Naive B cell (primary cell): ENCODE data around the gene RETN. TPM values are rescaled to one million over a fixed set of nuclear protein-coding genes. Genes with fewer than 3 reads are reported as not detected.
A peak's percentile ranks its signal among the peaks of the same experiment; 100 is the strongest.

Experiments used
- ATAC-seq, 2 donors: fragments of 150-1000 bp; cut with Tn5 transposase; 2 replicates each; pipeline ENCODE4 v1.10.0; 2021; ENCODE audit warnings: low read depth in 2 of 2, mild to moderate bottlenecking in 2 of 2, moderate library complexity in 2 of 2
- DNase-seq: peaks from one replicate; pipeline ENCODE4 v3.0.0; 2022
- H3K27ac Mint-ChIP-seq, 6 donors: one replicate each; pipeline ENCODE4 v1.8.0; 2020 to 2022; ENCODE audit warnings: mild to moderate bottlenecking in 6 of 6, mixed read lengths in 6 of 6, moderate library complexity in 5 of 6, inconsistent platforms in 2 of 6
- H3K27me3 Mint-ChIP-seq, 3 donors: one replicate each; pipeline ENCODE4 v1.8.0; 2021 to 2022; ENCODE audit warnings: mixed read lengths in 3 of 3, mild to moderate bottlenecking in 1 of 3
- H3K36me3 Mint-ChIP-seq, 2 donors: one replicate each; pipeline ENCODE4 v1.8.0; 2020 to 2022; ENCODE audit warnings: mixed read lengths in 2 of 2, inconsistent platforms in 1 of 2, mild to moderate bottlenecking in 1 of 2
- H3K4me1 Mint-ChIP-seq, 3 donors: one replicate each; pipeline ENCODE4 v1.8.0; 2020 to 2022; ENCODE audit warnings: mixed read lengths in 3 of 3, inconsistent platforms in 1 of 3, mild to moderate bottlenecking in 1 of 3, moderate library complexity in 1 of 3
- H3K4me3 Mint-ChIP-seq, 8 donors: one replicate each; pipeline ENCODE4 v1.8.0; 2020 to 2022; ENCODE audit warnings: mild to moderate bottlenecking in 8 of 8, mixed read lengths in 8 of 8, moderate library complexity in 8 of 8, inconsistent platforms in 2 of 8
- H3K9me3 Mint-ChIP-seq, 7 donors: one replicate each; pipeline ENCODE4 v1.8.0; 2020 to 2022; ENCODE audit warnings: mixed read lengths in 7 of 7, mild to moderate bottlenecking in 5 of 7, inconsistent platforms in 2 of 7, moderate library complexity in 1 of 7
- polyA plus RNA-seq, 6 donors: library from polyadenylated mRNA; unstranded; fragments of 300-500 nt; fragmentation: Illumina TruSeq; gene quantifications; one replicate each; pipeline ENCODE4 v1.2.3, GENCODE V29; 2021; ENCODE audit warnings: low read depth in 6 of 6

Gene RETN
- polyA plus RNA-seq, 6 donors from 2014 or later = not detected

DNA sequence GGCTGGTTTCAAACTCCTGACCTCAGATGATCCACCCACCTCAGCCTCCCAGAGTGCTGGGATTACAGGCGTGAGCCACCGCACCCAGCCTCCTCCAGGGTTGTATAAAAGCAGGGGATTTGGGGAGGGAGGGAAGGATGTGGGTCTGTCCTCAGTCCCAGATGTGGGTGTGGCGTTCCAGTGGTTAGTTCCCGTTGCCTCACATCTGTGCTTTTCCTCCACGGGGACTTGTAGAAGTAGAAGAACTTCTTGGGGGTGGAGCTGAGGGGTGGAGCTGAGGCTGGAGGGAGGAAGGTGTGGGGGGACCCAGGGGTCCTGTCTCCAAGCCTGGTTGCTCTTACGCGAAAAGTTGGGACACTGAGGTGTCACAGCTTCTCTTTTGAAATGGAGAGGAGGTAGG lies 7.5 kb downstream of the RETN start:
- Mint-ChIP-seq H3K27me3 (peaks cover 30 to 45% (median 33%) of the 10 kb centered on the region in 3 donors), H3K36me3 (no peaks in the 10 kb centered on the region), H3K9me3 (peaks cover 0 to 10% (median 2%) of the 10 kb centered on the region in 7 donors), H3K4me3 (peak overlapping the region in 7 of 8 donors; percentile 43 to 86 (median 59)), H3K4me1 (peaks cover 31 to 56% (median 44%) of the 10 kb centered on the region in 3 donors), H3K27ac (peak overlapping the region in 4 of 6 donors; percentile 9 to 81 (median 68))
- DNase-seq = peak; percentile 39
- no peak for ATAC-seq

DNA sequence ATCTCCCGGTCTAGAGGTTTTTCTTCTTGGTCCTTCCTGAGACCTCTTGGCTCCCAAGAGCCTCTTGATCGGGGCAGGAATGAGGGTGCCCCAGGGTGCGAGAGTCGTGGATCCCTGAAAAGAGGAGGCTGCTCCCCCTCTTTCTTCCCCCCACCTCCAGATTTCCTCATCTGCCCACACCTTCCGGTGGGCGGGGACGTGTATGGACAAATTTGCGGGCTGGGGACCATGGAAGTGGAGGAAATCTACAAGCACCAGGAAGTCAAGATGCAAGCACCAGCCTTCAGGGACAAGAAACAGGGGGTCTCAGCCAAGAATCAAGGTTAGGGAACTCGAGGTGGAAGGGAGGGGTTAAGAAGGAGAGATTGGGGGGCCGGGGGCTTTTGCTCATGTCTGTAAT lies 8.0 kb downstream of the RETN start, which contains the start of gene MCEMP1:
Gene MCEMP1, plus strand, starts transcription at position 237 of the 400 bp plus-strand sequence. Its CDS starts 31 bp downstream, at position 268.
- Mint-ChIP-seq H3K27ac (peak within 1 kb of the TSS; percentile 9 to 94 (median 80)), H3K36me3 (no peaks in the 10 kb centered on the region), H3K4me3 (peak within 1 kb of the TSS; percentile 43 to 86 (median 60)), H3K9me3 (peaks cover 0 to 10% (median 2%) of the 10 kb centered on the region in 7 donors), H3K4me1 (peaks cover 36 to 61% (median 48%) of the 10 kb centered on the region in 3 donors), H3K27me3 (peaks cover 27 to 40% (median 29%) of the 10 kb centered on the region in 3 donors)
- no peak for ATAC-seq
- no peak for DNase-seq

DNA sequence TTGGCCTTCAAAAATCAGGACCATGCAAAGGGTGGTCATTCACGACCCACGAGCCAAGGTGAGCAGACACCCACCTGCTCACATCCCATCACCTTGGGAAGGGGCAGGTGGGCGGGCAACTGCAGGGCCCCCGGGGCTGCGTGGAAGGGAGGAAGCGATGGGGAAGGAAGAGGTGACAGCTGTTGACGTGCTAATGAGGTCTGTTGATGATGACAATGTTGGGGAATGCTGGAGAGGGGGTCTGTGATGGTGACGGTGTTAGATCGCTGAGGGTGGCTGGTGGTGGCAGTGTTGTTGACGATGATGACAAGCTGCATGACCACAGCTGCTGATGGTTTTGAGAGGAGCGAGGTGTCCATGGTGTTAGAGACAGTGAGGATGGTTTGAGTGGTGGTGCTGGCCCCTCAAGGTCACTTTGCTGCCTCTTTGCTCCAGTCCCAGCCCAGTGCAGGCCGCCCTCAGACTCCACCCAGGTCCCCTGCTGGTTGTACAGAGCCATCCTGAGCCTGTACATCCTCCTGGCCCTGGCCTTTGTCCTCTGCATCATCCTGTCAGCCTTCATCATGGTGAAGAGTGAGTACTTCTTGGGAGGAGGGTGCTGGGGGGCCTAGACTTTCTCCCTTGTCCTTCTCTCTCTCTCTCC lies 8.9 kb downstream of the RETN start:
- H3K27me3 Mint-ChIP-seq = peaks cover 20 to 36% (median 26%) of the 10 kb centered on the region in 3 donors
- peaks cover 40 to 67% (median 53%) of the 10 kb centered on the region in 3 donors for H3K4me1 Mint-ChIP-seq

DNA sequence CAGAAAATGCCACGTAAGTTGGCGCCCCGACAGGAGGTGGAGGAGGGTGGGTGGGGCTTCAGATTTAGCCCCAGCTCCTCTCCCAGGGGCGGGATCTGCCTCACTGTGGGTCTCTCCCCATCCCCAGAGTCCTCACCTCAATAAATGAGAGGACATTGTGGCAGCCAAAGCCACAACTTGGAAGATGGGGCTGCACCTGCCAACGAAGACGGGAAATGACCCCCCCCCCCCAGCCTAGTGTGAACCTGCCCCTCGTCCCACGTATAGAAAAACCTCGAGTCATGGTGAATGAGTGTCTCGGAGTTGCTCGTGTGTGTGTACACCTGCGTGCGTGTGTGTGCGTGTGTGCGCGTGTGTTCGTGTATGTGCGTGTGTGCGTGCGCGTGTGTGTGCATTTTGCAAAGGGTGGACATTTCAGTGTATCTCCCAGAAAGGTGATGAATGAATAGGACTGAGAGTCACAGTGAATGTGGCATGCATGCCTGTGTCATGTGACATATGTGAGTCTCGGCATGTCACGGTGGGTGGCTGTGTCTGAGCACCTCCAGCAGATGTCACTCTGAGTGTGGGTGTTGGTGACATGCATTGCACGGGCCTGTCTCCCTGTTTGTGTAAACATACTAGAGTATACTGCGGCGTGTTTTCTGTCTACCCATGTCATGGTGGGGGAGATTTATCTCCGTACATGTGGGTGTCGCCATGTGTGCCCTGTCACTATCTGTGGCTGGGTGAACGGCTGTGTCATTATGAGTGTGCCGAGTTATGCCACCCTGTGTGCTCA lies 10.3 kb downstream of the RETN start:
- Mint-ChIP-seq H3K27ac (peak overlapping the region; percentile 78 to 99 (median 95)), H3K27me3 (peaks cover 10 to 22% (median 15%) of the 10 kb centered on the region in 3 donors), H3K4me3 (peak overlapping the region; percentile 60 to 96 (median 80)), H3K4me1 (peaks cover 41 to 68% (median 61%) of the 10 kb centered on the region in 3 donors), H3K9me3 (peaks cover 0 to 7% (median 2%) of the 10 kb centered on the region in 7 donors), H3K36me3 (no peaks in the 10 kb centered on the region)
- DNase-seq (peak; percentile 81), ATAC-seq (peak; percentile 77)

More for the DNA sequence above, 8.9 kb downstream of the RETN start:
- peak overlapping the region in 3 of 8 donors; percentile 4 to 57 (median 20) for H3K4me3 Mint-ChIP-seq
- peak overlapping the region; percentile 24 to 94 (median 67) for H3K27ac Mint-ChIP-seq
- peaks cover 0 to 10% (median 2%) of the 10 kb centered on the region in 7 donors for H3K9me3 Mint-ChIP-seq
- ATAC-seq (no peak), DNase-seq (no peak)
- H3K36me3 Mint-ChIP-seq = no peaks in the 10 kb centered on the region

DNA sequence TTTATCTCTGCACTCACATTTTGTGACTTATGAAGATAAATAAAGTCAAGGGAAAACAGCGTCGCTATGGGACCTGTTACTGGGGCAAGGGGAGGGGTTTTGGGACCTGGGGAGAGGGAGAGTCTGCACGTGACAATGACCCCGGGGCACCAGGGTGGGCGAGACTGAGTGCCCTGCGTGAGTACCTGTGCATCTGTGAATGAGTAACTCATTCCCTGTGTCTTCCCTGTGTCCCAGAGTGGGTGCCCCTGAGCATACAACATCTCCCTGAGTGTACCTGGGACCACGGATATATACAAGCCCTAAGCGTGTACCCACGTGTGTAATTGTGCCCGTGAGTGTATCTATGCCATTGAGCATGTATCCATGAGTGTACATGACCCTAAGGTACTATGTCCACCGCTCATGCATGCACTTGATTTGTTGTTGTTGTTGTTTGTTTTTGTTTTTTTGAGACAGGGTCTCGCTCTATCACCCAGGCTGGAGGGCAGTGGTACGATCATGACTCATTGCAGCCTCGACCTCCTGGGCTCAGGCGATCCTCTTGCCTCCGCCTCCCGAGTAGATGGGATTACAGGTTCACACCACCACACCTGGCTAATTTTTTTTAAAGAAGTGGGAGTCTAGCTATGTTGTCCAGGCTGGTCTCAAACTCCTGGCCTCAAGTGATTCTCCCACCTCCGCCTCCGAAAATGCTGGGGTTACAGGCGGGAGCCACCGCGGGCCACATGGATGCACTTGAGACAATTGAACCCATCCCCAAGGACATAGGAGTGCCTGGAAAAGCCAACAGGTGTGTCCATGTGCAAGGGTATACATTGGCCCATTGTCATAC lies 11.1 kb downstream of the RETN start:
- Mint-ChIP-seq H3K27me3 (peaks cover 9 to 15% (median 10%) of the 10 kb centered on the region in 3 donors), H3K27ac (peak overlapping the region; percentile 78 to 99 (median 95)), H3K36me3 (no peaks in the 10 kb centered on the region), H3K9me3 (peaks cover 0 to 2% (median 0%) of the 10 kb centered on the region in 7 donors), H3K4me1 (peaks cover 41 to 63% (median 61%) of the 10 kb centered on the region in 3 donors), H3K4me3 (peak overlapping the region; percentile 72 to 96 (median 80))
- ATAC-seq (no peak), DNase-seq (no peak)

DNA sequence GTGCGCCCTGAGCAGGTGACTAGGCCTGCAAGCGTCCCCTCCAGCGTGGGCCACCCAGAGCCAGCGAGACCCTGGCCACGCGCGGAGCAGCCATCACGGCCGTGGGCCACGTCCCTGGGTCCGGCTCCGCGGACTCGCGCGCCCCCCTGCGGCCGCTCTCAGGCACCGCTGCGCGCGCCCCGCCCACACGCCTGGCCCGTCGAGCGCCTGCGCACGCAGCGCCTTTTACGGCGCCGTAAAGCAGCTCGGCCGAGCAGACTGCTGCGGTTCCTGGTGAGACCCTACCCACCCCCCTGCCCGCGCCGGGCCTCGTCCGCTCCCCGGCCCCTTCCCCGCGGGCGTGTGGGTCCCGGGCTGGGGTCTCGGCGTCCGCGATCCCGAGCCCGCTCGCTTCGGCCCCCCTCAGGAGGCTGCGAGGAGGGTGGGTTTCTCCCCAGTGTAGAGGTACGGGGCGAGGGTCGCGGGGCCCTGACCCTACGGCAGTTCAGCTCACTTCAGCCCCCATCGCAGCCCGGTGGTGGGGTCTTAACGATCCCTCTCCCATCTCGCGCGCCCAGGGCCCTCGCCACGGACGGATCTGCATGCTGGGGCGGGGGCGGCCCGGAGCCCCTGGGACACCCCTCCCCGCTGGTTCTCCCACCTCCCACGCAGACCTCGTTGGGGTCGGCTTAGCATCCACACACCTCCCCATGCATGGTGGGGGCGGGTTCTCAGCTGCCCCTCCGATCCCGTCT lies 11.9 kb downstream of the RETN start, which contains the start of gene TRAPPC5:
Gene TRAPPC5, plus strand, starts transcription at position 228 of the 734 bp plus-strand sequence. CDS start 1,421 bp downstream, outside the sequence.
- no peaks in the 10 kb centered on the region for H3K36me3 Mint-ChIP-seq
- H3K27ac Mint-ChIP-seq = peak within 1 kb of the TSS; percentile 93 to 99 (median 97)
- peak; percentile 86 for DNase-seq
- H3K9me3 Mint-ChIP-seq = peaks cover 0 to 2% (median 0%) of the 10 kb centered on the region in 7 donors
- ATAC-seq = peak; percentile 27 to 42
- peaks cover 8 to 15% (median 10%) of the 10 kb centered on the region in 3 donors for H3K27me3 Mint-ChIP-seq
- H3K4me3 Mint-ChIP-seq = peak within 1 kb of the TSS; percentile 82 to 98 (median 95)
- peaks cover 47 to 68% (median 66%) of the 10 kb centered on the region in 3 donors for H3K4me1 Mint-ChIP-seq

DNA sequence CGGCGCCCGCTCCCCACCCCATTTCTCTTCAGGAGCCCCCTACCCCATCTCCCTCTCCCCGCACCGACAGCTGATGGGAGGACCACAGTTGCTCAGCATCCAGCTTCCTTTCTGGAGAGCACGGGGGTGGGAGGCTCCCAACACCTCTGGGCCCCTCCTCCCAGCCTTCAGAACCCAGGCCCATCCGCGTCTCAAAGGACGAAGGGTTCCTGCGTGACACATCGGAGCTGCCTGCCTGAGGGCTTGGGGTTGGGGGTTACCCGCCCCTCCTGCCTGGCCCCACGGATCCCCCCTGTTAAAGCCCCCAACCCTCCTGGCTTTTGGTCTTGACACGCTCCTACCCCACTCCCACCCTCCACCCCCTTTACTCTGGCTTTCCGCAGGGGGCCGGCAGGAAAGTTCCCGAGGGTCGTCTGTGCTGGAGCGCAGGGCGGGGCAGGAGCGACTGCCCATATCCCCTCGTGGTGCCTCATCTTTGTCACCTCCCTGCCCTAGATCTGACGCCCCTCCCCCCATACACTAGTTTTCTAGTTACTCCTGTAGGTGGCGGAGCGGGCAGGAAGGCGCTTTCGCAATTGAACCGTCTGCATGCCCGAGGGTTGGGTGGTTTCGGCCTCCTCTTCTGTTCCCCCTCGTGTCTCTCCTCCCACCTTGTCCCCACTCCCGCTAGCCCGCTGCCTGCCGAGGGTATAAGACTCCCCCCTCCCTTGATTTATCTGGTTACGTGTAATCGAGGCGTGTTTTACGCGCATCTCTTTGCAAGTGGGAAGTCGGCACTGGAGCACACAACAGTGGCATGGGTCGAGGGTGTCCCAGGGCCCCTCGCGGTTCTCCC lies 12.7 kb downstream of the RETN start:
- Mint-ChIP-seq H3K4me1 (peaks cover 46 to 68% (median 66%) of the 10 kb centered on the region in 3 donors), H3K36me3 (no peaks in the 10 kb centered on the region), H3K4me3 (peak overlapping the region; percentile 82 to 98 (median 95)), H3K27me3 (peaks cover 5 to 12% (median 9%) of the 10 kb centered on the region in 3 donors), H3K9me3 (peaks cover 0 to 2% (median 0%) of the 10 kb centered on the region in 7 donors), H3K27ac (peak overlapping the region; percentile 84 to 98 (median 96))
- ATAC-seq (peak; percentile 58 to 62), DNase-seq (peak; percentile 86)

DNA sequence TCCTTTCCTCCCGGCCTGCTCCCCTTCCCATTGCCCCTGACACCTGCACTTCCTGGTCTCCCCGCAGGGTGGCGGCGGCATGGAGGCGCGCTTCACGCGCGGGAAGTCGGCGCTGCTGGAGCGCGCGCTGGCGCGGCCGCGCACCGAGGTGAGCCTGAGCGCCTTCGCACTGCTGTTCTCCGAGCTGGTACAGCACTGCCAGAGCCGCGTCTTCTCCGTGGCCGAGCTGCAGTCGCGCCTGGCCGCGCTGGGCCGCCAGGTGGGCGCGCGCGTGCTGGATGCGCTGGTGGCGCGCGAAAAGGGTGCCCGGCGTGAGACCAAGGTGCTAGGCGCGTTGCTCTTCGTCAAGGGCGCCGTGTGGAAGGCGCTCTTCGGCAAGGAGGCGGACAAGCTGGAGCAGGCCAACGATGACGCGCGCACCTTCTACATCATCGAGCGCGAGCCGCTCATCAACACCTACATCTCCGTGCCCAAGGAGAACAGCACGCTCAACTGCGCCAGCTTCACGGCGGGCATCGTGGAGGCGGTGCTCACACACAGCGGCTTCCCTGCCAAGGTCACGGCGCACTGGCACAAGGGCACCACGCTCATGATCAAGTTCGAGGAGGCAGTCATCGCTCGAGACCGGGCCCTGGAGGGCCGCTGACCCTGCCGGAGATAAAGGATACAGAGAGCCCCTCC lies 13.5 kb downstream of the RETN start:
- Mint-ChIP-seq H3K4me1 (peaks cover 44 to 65% (median 60%) of the 10 kb centered on the region in 3 donors), H3K27me3 (peaks cover 2 to 5% (median 5%) of the 10 kb centered on the region in 3 donors), H3K27ac (peak overlapping the region in 5 of 6 donors; percentile 33 to 98 (median 93)), H3K9me3 (peaks cover 0 to 2% (median 0%) of the 10 kb centered on the region in 7 donors), H3K4me3 (peak overlapping the region; percentile 79 to 98 (median 94)), H3K36me3 (no peaks in the 10 kb centered on the region)
- DNase-seq = no peak
- ATAC-seq = no peak

DNA sequence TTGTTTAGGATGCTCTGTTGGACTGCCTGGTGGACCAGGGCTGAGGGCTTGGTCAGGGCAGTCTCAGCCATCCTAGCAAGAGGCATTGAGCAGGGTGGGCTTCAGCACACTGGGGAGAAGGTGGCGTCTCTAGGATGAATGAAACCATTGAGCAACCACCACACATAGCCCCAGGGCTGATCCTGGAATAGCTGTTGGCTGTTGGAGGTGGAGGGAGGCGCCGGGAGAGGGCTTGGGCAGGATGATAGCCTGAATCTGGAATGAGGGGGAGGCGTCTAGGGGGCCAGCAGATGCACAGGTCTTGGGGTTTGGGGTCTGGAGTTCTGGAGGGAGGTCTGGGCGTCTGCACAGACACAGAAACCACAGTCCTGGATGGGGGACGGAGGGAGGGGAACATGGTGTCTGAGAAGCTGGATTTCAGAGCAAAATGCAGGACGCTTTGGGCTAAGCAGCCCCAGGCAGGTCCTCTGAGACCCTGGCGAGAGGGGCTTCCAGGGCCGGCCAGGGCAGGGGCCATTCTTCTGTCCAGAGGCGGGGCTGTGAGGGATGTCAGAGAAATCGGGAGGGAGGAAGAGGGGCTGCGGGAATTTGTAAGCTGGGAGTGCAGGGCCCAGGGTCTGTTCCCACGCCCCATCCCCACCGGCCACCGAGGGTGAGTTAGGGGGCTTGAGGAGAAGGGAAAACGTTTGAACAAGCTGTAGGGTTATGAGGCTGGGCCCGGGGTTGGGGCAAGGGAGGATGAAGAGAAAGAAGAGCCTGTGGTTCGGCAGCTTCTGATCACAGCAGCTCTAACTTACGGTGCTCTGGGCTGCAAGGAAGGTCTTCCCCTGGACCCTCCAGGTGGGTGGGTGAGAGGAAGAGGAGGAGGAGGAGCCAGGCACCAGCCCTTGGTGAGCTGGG lies 16.9 kb downstream of the RETN start:
- H3K4me1 Mint-ChIP-seq = peaks cover 31 to 58% (median 46%) of the 10 kb centered on the region in 3 donors
- DNase-seq (no peak), ATAC-seq (no peak)
- peak overlapping the region; percentile 76 to 94 (median 91) for H3K27ac Mint-ChIP-seq
- no peaks in the 10 kb centered on the region for H3K27me3 Mint-ChIP-seq
- peaks cover 0 to 4% of the 10 kb centered on the region in 2 donors for H3K36me3 Mint-ChIP-seq
- no peaks in the 10 kb centered on the region for H3K9me3 Mint-ChIP-seq
- peak overlapping the region in 1 of 8 donors; percentile 45 for H3K4me3 Mint-ChIP-seq

DNA sequence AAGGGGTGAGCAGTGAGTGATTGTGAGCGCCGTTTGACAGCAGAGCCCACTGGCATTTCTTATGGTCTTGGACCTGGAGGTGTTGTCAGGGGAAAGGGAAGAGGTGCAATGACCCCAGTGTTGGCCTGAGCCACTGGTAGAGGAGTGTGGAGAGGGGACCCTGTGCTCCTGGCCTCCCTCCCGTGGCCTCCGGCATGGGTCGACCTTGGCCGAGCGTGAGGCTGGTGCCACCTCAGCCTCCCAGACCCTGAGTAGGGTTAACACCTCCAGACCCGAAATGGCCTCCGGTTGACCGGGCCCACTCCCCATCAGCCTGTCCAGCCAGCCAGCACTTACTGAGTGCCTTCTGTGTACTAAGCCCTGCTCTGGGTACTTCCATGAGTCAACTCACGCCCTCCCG lies 18.3 kb downstream of the RETN start:
- DNase-seq = no peak

More for the DNA sequence above, 18.3 kb downstream of the RETN start:
- peak in 1 of 2 donors; percentile 19 for ATAC-seq
- no peak overlapping the region for H3K4me3 Mint-ChIP-seq
- H3K27ac Mint-ChIP-seq = peak overlapping the region; percentile 37 to 89 (median 66)
- peaks cover 25 to 51% (median 35%) of the 10 kb centered on the region in 3 donors for H3K4me1 Mint-ChIP-seq
- no peaks in the 10 kb centered on the region for H3K27me3 Mint-ChIP-seq
- H3K9me3 Mint-ChIP-seq = no peaks in the 10 kb centered on the region
- H3K36me3 Mint-ChIP-seq = peaks cover 0 to 4% of the 10 kb centered on the region in 2 donors
